Esophagus mucosa (tissue), 1 donor: Measurements from ENCODE around the gene MYADM. TPM values are rescaled to one million over a fixed set of nuclear protein-coding genes. Genes with fewer than 3 reads are reported as not detected.
A peak's percentile ranks its signal among the peaks of the same experiment; 100 is the strongest.
"Not testable (repeated sequence)": the region's sequence is repeated elsewhere in the genome, so short reads cannot be mapped to it uniquely, and the experiment has no call there.

Experiments
- ATAC-seq: fragments of 200-7000 bp; cut with Tn5 transposase; one replicate; pipeline ENCODE4 v1.9.1; 2020
- total RNA-seq: library from RNA; stranded (reverse); gene quantifications from one replicate; pipeline ENCODE4 v1.2.4, GENCODE V29; 2023
- donor health status: DM: yes; HTN: yes; CAD: no.

MYADM gene, protein sequence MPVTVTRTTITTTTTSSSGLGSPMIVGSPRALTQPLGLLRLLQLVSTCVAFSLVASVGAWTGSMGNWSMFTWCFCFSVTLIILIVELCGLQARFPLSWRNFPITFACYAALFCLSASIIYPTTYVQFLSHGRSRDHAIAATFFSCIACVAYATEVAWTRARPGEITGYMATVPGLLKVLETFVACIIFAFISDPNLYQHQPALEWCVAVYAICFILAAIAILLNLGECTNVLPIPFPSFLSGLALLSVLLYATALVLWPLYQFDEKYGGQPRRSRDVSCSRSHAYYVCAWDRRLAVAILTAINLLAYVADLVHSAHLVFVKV
- 6.9 TPM for total RNA-seq

GRCh38 chr19:53867225-53868090 lies at the start of gene MYADM:
MYADM (plus strand) TSS chr19:53867883; CDS start chr19:53873530, 5,647 bp downstream.
- peak; percentile 92 for ATAC-seq

GRCh38 chr19:53818756-53819155 lies 48.9 kb upstream of the MYADM start:
- ATAC-seq, result no peak

- no peak for ATAC-seq
Observed at GRCh38 chr19:53819861-53820260, 47.8 kb upstream of the MYADM start.

GRCh38 chr19:53823380-53824120 lies 44.1 kb upstream of the MYADM start:
- ATAC-seq, result no peak

GRCh38 chr19:53824134-53824611 lies 43.5 kb upstream of the MYADM start, which contains the start of gene NLRP12:
NLRP12 (minus strand) TSS chr19:53824314; CDS start chr19:53824174, 140 bp downstream.
- no peak for ATAC-seq

GRCh38 chr19:53826876-53827275 lies 40.8 kb upstream of the MYADM start:
- no peak for ATAC-seq

DNA sequence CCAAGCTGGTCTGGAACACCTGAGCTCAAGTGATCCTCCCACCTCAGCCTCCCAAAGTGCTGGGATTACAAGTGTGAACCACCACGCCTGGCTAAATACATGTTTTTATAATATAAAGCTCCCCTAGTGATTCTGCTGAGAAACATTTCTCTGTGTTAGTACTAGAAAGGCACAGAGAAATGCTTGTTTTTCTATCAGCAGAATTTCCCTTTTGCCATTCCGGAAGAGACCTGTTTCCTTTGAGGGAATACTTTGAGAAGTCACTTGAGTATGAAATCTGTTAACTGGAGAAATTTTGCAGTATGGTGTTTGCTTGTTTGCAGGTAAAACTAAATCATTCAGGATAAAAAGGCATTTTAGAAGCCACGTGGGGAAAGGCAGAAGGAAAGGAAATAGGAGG lies 39.2 kb upstream of the MYADM start:
- no peak for ATAC-seq

DNA sequence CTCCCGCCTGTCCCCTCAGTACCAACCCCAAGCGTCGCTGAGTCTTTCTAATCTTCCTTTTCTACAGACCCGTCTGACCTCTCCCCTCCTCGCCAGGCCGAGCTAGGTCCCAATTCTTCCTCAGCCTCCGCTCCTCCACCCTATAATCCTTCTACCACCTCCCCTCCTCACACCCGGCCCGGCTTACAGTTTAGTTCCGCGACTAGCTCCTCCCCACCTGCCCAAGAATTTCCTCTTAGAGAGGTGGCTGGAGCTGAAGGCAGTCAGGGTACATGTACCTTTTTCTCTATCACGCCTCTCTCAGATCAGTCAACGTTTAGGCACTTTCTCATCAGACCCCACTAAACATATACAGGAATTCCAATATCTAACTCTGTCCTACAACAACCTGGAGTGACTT lies 34.8 kb upstream of the MYADM start:
- not testable (repeated sequence) for ATAC-seq

- ATAC-seq, result not testable (repeated sequence)
Observed at GRCh38 chr19:53838446-53838845, 29.2 kb upstream of the MYADM start.

DNA sequence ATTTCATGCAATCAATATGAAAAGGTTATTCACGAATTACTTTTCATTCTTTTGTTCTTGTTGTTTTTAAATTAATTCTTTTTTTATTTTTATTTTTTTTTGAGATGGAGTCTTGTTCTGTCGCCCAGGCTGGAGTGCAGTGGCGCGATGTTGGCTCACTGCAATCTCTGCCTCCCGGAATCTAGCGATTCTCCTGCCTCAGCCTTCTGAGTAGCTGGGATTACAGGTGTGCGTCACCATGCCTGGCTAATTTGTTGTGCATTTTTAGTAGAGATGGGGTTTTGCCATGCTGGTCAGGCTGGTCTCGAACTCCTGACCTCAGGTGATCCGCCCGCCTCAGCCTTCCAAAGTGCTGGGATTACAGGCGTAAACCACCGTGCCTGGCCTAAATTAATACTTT lies 27.4 kb upstream of the MYADM start:
- ATAC-seq, result not testable (repeated sequence)

DNA sequence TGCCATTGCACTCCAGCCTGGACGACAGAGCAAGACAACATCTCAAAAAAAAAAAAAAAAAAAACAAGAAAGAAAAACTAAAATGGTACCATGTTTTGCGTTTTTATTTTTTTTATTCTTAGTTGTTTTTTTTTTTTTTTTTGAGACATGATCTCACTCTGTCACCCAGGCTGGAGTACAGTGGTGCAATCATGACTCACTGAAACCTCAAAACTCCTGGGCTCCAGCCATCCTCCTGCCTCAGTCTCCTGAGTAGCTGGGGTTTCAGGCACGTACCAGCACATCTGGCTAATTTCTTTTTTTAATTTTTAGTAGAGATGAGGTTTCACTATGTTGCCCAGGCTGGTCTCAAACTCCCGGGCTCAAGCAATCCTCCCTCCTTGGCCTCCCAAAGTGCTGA lies 26.8 kb upstream of the MYADM start:
- ATAC-seq, result peak; percentile 45

DNA sequence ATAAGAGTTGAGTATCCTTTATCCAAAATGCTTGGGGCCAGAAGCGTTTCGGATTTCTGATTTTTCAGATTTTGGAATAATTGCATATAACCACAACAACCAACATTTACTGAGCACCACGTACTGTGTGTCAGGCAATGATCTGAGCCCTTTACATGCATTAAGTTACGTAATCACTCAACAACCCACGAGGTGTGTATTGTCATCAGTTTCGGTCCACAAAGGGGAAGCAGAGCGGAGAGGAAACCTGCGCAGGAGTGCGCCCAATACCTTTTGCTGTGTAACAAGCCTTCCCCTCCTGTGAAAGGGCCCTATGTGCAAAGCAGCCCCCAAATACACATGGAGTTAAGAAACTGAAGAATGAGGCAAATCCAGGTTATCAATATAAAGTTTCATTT lies 22.8 kb upstream of the MYADM start:
- ATAC-seq, result no peak

GRCh38 chr19:53847555-53847954 lies 20.1 kb upstream of the MYADM start:
- no peak for ATAC-seq

DNA sequence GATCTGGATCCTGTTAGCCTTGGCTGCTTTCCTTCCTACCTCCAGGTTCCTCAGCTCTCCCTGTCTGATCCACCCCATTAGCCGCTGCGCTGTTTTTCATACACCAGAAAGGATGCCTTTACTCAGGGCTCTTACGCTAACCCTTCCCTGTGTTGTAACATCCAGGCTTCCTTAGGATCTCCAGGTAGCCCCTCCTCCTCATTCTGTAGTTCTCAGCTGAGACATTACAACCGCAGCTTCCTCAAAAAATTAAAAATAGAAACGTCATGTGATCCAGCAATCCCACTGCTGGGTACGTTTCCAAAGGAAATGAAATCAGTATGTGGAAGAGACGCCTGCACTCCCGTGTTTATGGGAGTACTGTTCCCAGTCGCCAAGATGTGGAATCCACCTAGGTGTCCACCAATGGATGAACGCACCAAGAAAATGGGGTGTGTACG lies 18.4 kb upstream of the MYADM start:
- peak; percentile 38 for ATAC-seq

DNA sequence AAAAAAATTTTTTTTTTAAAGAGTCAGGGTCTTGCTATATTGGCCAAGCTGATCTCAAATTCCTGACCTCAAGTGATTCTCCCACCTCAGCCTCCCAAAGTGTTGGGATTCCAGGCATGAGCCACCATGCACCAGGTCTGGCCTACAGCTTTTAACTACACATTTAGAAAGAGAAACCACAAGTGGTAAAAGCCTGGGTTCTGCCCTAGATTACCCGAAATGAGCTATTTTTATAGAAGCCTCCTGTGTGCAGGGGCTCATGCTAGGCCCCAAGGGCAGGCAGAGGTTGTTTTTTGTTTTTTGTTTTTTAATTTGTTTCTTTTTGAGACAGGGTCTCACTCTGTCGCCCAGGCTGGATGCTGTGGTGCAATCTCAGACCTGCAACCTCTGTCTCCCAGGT lies 14.0 kb upstream of the MYADM start:
- ATAC-seq, result no peak

GRCh38 chr19:53864308-53864836 lies 3.3 kb upstream of the MYADM start:
- ATAC-seq, result no peak

DNA sequence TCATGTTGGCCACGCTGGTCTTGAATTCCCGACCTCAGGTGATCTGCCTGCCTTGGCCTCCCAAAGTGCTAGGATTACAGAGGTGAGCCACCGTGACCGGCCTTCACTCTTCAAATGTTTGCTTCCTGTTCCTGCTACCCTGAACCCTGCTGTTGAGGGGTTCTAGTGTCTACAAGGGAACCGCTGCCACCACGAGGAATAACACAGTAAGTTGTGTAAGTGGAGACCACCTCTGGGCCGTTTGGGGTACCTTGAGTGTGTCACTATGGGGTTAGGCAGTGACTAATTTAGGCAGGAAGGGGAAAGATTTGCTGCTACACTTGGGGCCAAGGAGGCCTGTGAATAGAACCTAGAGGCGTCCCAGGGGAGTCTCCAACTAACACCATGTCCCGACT lies 2.2 kb upstream of the MYADM start:
- ATAC-seq, result no peak

GRCh38 chr19:53865918-53866864 lies 1.5 kb upstream of the MYADM start:
- peak; percentile 25 for ATAC-seq

GRCh38 chr19:53866865-53867224 lies 838 bp upstream of the MYADM start:
- ATAC-seq, result no peak

DNA sequence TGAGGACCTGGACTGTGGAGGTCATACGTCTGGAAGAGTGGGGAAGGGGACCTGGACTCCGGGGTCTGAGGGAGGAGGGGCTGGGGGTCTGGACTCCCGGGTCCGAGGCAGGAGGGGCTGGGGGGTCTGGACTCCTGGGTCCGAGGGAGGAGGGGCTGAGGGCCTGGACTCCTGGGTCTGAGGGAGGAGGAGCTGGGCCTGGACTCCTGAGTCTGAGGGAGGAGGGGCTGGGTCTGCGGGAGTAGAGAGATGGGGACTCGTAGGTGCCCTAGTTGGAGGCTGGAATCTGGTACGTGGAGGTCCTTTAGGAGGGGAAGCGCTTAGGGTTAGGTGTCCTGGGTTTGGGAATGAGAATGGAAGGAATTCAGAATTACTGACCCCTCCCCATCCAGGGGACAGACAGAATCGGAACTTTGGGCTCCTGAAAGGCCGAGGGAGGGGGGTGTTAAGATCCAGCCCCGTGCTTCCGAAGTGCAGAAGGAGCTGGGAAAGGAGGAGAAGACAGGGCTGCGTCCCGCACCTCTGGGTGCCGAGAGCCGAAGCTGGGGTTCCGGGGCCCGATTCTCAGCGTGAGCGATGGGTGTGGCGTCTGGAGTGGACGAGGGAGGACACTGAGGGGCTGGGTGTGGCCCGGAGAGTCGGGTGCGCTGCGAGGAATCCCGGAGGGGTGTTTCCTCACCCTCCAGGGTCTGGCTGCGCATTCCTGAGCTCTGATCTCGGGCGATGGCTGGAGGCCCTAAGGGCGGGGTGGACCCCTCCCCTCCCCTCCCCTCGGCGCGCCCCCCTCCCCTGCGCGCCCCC lies 608 bp downstream of the MYADM start:
- no peak for ATAC-seq
